ENCODE results near the gene PCSK6. TPM values are rescaled to one million over a fixed set of nuclear protein-coding genes. Genes with fewer than 3 reads are reported as not detected.

PCSK6 gene
- total RNA-seq, 1 experiment from 2014 or later: 26.3 TPM

GRCh38 chr15:101267320-101268104 is 222.0 kb downstream of the PCSK6 start:
- H3K4me2 ChIP-seq: no peak overlapping the region
- peaks cover 4% of the 10 kb centered on the region; the same call in 1 of the 2 replicates for H3F3A ChIP-seq (ENCODE audit: insufficient read depth, low read depth)
- CTCF ChIA-PET: no interaction called here
- POLR2A ChIA-PET (ENCODE audit: unreplicated experiment): no interaction called here
- peaks cover 14% of the 10 kb centered on the region; the same call in 1 of the 2 replicates for H3K36me3 ChIP-seq (ENCODE audit: low read depth)
- no peaks in the 10 kb centered on the region for H3K79me2 ChIP-seq (ENCODE audit: low read depth)
- no peak overlapping the region for H2AFZ ChIP-seq
- no peaks in the 10 kb centered on the region for H3K9me3 ChIP-seq (ENCODE audit: insufficient read depth, low read depth)
- 0 out of 2 replicates have a peak, but pooled peaks cover 4% of the 10 kb centered on the region for H4K20me1 ChIP-seq (ENCODE audit: insufficient read depth)
- no TSS peak for BruUV-seq (replicated peaks)
- no peaks in the 10 kb centered on the region for H3K4me1 ChIP-seq (replicated peaks; ENCODE audit: insufficient read depth)
- H3K27ac ChIP-seq: no peak overlapping the region
- no peaks in the 10 kb centered on the region for H3K9me2 ChIP-seq (ENCODE audit: insufficient read depth)
- intact Hi-C loops (cut with micrococcal nuclease; ENCODE audit: unreplicated experiment): no loop called here
- no peak overlapping the region for H3K4me3 ChIP-seq
- no peak for TF ChIP-seq CTCF (conservative IDR thresholded peaks at IDR 0.05)
- TF ChIP-seq EZH2 (IDR thresholded peaks at IDR 0.05; ENCODE audit: low read depth): no peak
- no peaks in the 10 kb centered on the region for H3K27me3 ChIP-seq (ENCODE audit: insufficient read depth, low read depth)
- no peak for DNase-seq

- intact Hi-C loops (cut with micrococcal nuclease; ENCODE audit: unreplicated experiment): no loop called here
- Histone ChIP-seq H3K4me2 (no peak overlapping the region), H3K4me1 (replicated peaks; ENCODE audit: insufficient read depth) (no peaks in the 10 kb centered on the region), H3K27me3 (ENCODE audit: insufficient read depth, low read depth) (no peaks in the 10 kb centered on the region), H3F3A (ENCODE audit: insufficient read depth, low read depth) (peaks cover 4% of the 10 kb centered on the region; the same call in 1 of the 2 replicates), H3K9me2 (ENCODE audit: insufficient read depth) (no peaks in the 10 kb centered on the region), H4K20me1 (ENCODE audit: insufficient read depth) (0 out of 2 replicates have a peak, but pooled peaks cover under 1% of the 10 kb centered on the region), H2AFZ (no peak overlapping the region), H3K27ac (no peak overlapping the region), H3K4me3 (no peak overlapping the region), H3K36me3 (ENCODE audit: low read depth) (0 out of 2 replicates have a peak, but pooled peaks cover 10% of the 10 kb centered on the region), H3K9me3 (ENCODE audit: insufficient read depth, low read depth) (no peaks in the 10 kb centered on the region), H3K79me2 (ENCODE audit: low read depth) (no peaks in the 10 kb centered on the region)
- TF ChIP-seq CTCF (conservative IDR thresholded peaks at IDR 0.05): no peak
- no peak for TF ChIP-seq EZH2 (IDR thresholded peaks at IDR 0.05; ENCODE audit: low read depth)
- no TSS peak for BruUV-seq (replicated peaks)
- ChIA-PET CTCF (no interaction called here), POLR2A (ENCODE audit: unreplicated experiment) (no interaction called here)
- DNase-seq: no peak
These were observed 222.7 kb downstream of the PCSK6 start for GRCh38 chr15:101266787-101267186.

- no TSS peak for BruUV-seq (replicated peaks)
- no peak overlapping the region for H3K4me2 ChIP-seq
- 0 out of 2 replicates have a peak, but pooled peaks cover 2% of the 10 kb centered on the region for H3K36me3 ChIP-seq (ENCODE audit: low read depth)
- no peak overlapping the region for H3K27ac ChIP-seq
- no peaks in the 10 kb centered on the region; the same call in 1 of the 2 replicates for H3F3A ChIP-seq (ENCODE audit: insufficient read depth, low read depth)
- H4K20me1 ChIP-seq (ENCODE audit: insufficient read depth): no peaks in the 10 kb centered on the region
- no peaks in the 10 kb centered on the region for H3K9me2 ChIP-seq (ENCODE audit: insufficient read depth)
- ChIA-PET POLR2A (ENCODE audit: unreplicated experiment) (interaction anchor here (0.7 kb wide), 1 partner anchor 7 kb away, joined by 3 read pairs; no protein-coding TSS in a partner anchor), CTCF (no interaction called here)
- DNase-seq: no peak
- TF ChIP-seq CTCF (conservative IDR thresholded peaks at IDR 0.05): no peak
- TF ChIP-seq EZH2 (IDR thresholded peaks at IDR 0.05; ENCODE audit: low read depth): no peak
- H3K79me2 ChIP-seq (ENCODE audit: low read depth): no peaks in the 10 kb centered on the region
- no peaks in the 10 kb centered on the region for H3K9me3 ChIP-seq (ENCODE audit: insufficient read depth, low read depth)
- intact Hi-C loops (cut with micrococcal nuclease; ENCODE audit: unreplicated experiment): no loop called here
- no peak overlapping the region for H2AFZ ChIP-seq
- no peak overlapping the region for H3K4me3 ChIP-seq
- H3K27me3 ChIP-seq (ENCODE audit: insufficient read depth, low read depth): no peaks in the 10 kb centered on the region
- H3K4me1 ChIP-seq (replicated peaks; ENCODE audit: insufficient read depth): no peaks in the 10 kb centered on the region
These were observed 223.5 kb downstream of the PCSK6 start for GRCh38 chr15:101266034-101266433.
